Stomach (tissue), 4 donors: ENCODE data around the gene GHITM.
"Not testable (repeated sequence)": the region's sequence is repeated elsewhere in the genome, so short reads cannot be mapped to it uniquely, and the experiment has no call there.

Experiments used
- CTCF ChIP-seq, 7 experiments: fragments of 450-650 bp in 4 of 7; fragments of 200-600 bp in 3 of 7; sonication (generic) in 3 of 7; IDR thresholded peaks; one replicate each; pipeline ENCODE4 v1.5.1; 2016 to 2019; ENCODE audit warnings: antibody characterized with exemption in 7 of 7, control low read depth in 2 of 7, mild to moderate bottlenecking in 1 of 7
- EP300 ChIP-seq: sonication (generic); formaldehyde crosslinking; IDR thresholded peaks from one replicate; pipeline ENCODE4 v1.6.1; 2017; ENCODE audit warnings: antibody characterized with exemption
- POLR2AphosphoS5 ChIP-seq, 3 donors: sonication (generic); formaldehyde crosslinking; IDR thresholded peaks; one replicate each; pipeline ENCODE4 v1.6.1; 2016; ENCODE audit warnings: antibody characterized with exemption in 3 of 3

- not testable (repeated sequence) for TF ChIP-seq CTCF (IDR thresholded peaks at IDR 0.05); POLR2AphosphoS5 (IDR thresholded peaks at IDR 0.05); EP300
Measured at GRCh38 chr10:84167289-84167653, 28.0 kb downstream of the GHITM start.
